Kidney capillary endothelial cell (primary cell): ENCODE results near the gene MTR.
A peak's percentile ranks its signal among the peaks of the same experiment; 100 is the strongest.
"Not testable (repeated sequence)": the region's sequence is repeated elsewhere in the genome, so short reads cannot be mapped to it uniquely, and the experiment has no call there.

Experiments used
- DNase-seq: peaks from one replicate; pipeline ENCODE4 v3.0.0-alpha.2; 2018; ENCODE audit warnings: low spot score

The MTR gene

DNA sequence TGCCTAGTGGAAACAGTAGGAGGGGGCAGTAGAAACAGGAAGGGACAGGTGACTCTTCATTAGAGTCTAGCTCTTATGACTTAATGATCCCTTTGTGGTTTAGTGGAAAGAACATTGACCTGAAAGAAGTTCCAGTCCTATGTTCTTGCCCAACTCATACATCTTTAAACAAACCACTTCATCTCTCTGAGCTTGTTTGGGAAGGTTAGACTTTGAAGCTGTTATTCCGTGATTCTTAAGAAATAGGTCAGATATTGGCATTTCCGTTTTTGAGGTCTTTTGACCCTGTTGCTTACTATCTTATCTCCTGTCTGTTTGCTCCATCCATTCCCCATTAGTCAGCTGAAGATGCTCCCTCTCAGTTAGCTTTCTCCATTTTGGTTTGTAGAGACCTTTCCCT lies 38.5 kb downstream of the MTR start:
- DNase-seq, result no peak

GRCh38 chr1:236834876-236835275 lies 39.8 kb downstream of the MTR start:
- DNase-seq, result no peak

DNA sequence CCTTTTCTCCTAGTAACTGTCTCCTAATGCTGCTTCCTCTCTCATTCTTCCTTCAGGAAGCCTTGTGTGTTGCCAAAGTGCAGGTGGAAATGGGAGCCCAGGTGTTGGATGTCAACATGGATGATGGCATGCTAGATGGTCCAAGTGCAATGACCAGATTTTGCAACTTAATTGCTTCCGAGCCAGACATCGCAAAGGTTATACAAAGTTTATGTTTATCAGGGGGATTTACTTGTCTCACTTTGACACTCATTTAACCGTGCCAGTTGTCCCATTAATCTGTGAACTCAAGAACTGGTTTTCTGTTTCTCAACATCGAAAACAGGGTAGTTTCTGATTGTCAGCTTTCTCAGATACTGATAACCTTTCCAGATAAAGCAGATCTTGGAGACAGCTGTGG lies 40.4 kb downstream of the MTR start:
- no peak for DNase-seq

DNA sequence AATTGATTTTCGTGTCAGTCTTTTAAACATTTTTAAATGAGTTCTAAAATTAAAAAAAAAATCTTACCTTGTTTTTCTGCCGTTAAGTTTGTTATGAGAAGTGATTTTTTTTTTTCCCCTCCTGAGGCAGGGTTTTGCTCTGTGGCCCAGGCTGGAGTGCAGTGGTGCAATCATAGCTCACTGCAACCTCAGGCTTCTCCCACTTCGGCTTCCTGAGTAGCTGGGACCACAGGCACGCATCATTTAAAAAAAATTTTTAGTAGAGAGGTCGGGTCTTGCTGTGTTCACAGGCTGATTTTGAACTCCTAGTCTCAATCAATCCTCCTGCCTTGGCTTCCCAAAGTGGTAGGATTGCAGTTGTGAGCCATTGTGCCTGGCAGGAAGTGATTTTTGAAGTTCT lies 41.1 kb downstream of the MTR start:
- no peak for DNase-seq

GRCh38 chr1:236837115-236837514 lies 42.0 kb downstream of the MTR start:
- DNase-seq, result no peak

GRCh38 chr1:236837897-236838296 lies 42.8 kb downstream of the MTR start:
- DNase-seq, result no peak

- no peak for DNase-seq
These were observed 46.2 kb downstream of the MTR start for GRCh38 chr1:236841341-236841740.

DNA sequence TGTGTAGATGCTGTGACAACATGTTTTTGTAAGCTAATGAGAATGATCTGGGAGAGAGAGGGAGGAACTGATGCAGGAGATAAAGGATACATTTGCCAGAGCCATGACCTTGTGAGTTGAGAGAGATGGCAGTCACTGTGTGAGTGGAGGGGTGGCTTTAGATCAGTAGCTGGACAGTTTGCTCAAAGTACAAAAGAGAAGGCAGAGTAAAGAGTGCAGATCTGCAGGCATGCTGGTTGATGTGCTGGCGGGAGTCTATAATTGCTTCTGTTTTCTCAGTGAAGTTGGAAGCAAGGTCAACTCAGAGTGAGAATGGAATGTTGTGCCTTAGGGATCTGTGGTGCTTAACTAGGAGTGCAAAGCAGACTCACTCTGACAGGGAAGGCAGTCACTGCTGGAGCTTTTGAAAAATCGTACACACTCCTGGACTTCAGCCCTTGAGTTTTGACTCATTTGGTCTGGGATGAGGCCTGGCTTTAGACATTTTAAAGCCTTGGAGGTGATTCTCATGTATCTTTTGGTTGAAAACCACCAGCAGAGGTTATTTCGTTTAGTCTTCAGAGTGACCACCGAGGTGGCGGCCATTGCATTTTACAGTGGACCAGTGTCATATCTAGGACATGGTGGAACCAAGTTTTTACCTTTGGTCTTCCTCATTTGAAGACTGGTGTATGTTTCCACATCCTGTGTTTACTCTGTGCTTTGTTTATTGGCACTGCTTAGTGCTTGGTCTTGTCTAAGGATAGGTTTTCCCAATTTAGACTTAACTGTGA lies 49.6 kb downstream of the MTR start:
- no peak for DNase-seq

DNA sequence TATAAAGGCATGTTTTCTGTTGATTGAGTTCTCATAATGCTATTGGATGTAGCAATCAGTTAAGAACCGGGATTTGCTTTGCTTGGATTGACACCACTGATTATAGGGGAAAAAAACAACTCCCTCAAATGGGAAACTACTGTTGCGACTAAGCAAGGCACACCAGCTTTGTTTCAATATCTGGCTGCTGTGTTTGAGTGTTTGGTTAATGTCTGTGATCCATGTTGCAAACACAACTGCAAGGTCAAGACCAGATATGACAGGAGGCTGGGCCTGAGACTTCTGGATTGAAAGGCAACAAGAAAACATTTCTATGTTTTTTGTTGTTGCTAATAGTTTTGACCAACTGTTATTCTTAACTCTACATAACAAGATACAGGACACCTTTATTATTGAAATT lies 50.7 kb downstream of the MTR start:
- DNase-seq, result no peak

DNA sequence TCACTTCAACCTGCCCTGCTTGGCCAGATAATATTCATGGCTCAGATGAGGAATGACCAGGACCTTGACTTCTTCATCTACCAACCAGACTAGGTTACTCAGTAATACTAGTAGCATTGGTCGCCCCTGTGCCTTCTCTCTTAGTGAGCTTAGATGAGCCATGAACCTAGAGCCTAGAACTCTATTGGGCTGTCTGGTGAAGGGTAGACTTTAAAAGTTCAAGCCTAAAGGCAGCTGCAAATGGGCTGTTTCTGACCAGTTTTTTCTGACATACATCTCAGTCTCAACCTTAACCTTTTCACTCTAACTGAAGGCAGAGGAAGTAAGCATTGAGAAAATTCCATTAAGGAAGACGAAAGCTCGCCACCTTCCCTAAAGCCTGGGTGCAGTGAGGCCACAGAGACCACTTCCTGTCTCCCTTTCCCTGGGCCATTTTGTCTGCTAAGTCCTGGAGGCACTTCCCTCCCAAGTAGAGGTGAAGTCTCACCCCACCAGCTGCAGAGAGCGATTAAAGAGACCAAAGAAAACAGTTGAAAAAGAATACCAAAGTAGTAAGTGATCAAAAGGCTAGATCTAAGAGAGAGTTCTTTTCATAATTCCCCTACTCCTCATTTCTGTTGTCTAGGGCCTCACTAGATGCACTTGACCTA lies 53.3 kb downstream of the MTR start:
- no peak for DNase-seq

GRCh38 chr1:236850077-236850979 lies 55.2 kb downstream of the MTR start:
- DNase-seq, result no peak

GRCh38 chr1:236851871-236852270 lies 56.8 kb downstream of the MTR start:
- DNase-seq, result peak; percentile 18

- DNase-seq, result no peak
These were observed 59.0 kb downstream of the MTR start for GRCh38 chr1:236853921-236854604.

- DNase-seq, result no peak
These were observed 59.5 kb downstream of the MTR start for GRCh38 chr1:236854605-236854983.

GRCh38 chr1:236856649-236857048 lies 61.6 kb downstream of the MTR start:
- not testable (repeated sequence) for DNase-seq

GRCh38 chr1:236858165-236858564 lies 63.1 kb downstream of the MTR start:
- no peak for DNase-seq

- DNase-seq, result no peak
These were observed 65.0 kb downstream of the MTR start for GRCh38 chr1:236860101-236860500.

GRCh38 chr1:236860674-236861073 lies 65.6 kb downstream of the MTR start:
- no peak for DNase-seq

- DNase-seq, result no peak
These were observed 66.6 kb downstream of the MTR start for GRCh38 chr1:236861560-236862218.

- no peak for DNase-seq
These were observed 67.1 kb downstream of the MTR start for GRCh38 chr1:236862219-236862591.

GRCh38 chr1:236862615-236863211 lies 67.6 kb downstream of the MTR start:
- no peak for DNase-seq
